Ishikawa (cell line): ENCODE measurements around the gene TPRA1.

ENCODE experiments used
- CREB1 ChIP-seq: IDR thresholded peaks from 2 replicates; pipeline ENCODE4 v1.6.1; 2012; ENCODE audit warnings: low read depth
- EGR1 ChIP-seq: IDR thresholded peaks from 2 replicates; pipeline ENCODE4 v1.6.1; 2012
- TAF1 ChIP-seq: IDR thresholded peaks from 2 replicates; pipeline ENCODE4 v1.6.1; 2012; ENCODE audit warnings: low read depth, mild to moderate bottlenecking
- TCF12 ChIP-seq: IDR thresholded peaks from 2 replicates; pipeline ENCODE4 v1.6.1; 2012; ENCODE audit warnings: low read depth
- TEAD4 ChIP-seq: IDR thresholded peaks from 2 replicates; pipeline ENCODE4 v1.6.1; 2012
- TF ChIP-seq, protein P1 (sequence below): IDR thresholded peaks from 2 replicates; pipeline ENCODE4 v1.6.1; 2012
- TF ChIP-seq, protein P2 (sequence below): IDR thresholded peaks from 2 replicates; pipeline ENCODE4 v1.6.1; 2012; ENCODE audit warnings: low read depth, mild to moderate bottlenecking

DNA sequence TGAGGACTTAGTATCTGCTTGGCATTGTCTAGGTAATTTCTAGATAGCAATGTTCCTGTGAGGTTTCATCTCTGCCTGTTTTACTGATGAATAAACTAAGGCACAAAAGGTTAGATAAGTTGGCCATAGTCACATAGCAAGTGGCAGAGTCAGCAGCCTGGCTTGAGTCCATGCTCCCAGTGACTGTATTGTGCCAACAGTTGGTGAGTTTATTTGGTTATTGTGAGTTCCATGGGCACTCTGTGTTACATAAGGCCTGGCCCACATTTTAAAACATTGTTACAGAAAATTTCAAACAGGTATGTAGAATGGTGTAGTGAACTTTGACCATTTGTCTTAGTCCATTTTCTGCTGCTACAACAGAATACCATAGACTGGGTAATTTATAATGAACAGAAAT, 22.9 kb upstream of the TPRA1 start:
- TF ChIP-seq TEAD4, result no peak
- no peak for TF ChIP-seq EGR1
- TF ChIP-seq CREB1, result no peak
- TF ChIP-seq, protein P1, sequence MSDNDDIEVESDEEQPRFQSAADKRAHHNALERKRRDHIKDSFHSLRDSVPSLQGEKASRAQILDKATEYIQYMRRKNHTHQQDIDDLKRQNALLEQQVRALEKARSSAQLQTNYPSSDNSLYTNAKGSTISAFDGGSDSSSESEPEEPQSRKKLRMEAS, result no peak
- TF ChIP-seq, protein P2, sequence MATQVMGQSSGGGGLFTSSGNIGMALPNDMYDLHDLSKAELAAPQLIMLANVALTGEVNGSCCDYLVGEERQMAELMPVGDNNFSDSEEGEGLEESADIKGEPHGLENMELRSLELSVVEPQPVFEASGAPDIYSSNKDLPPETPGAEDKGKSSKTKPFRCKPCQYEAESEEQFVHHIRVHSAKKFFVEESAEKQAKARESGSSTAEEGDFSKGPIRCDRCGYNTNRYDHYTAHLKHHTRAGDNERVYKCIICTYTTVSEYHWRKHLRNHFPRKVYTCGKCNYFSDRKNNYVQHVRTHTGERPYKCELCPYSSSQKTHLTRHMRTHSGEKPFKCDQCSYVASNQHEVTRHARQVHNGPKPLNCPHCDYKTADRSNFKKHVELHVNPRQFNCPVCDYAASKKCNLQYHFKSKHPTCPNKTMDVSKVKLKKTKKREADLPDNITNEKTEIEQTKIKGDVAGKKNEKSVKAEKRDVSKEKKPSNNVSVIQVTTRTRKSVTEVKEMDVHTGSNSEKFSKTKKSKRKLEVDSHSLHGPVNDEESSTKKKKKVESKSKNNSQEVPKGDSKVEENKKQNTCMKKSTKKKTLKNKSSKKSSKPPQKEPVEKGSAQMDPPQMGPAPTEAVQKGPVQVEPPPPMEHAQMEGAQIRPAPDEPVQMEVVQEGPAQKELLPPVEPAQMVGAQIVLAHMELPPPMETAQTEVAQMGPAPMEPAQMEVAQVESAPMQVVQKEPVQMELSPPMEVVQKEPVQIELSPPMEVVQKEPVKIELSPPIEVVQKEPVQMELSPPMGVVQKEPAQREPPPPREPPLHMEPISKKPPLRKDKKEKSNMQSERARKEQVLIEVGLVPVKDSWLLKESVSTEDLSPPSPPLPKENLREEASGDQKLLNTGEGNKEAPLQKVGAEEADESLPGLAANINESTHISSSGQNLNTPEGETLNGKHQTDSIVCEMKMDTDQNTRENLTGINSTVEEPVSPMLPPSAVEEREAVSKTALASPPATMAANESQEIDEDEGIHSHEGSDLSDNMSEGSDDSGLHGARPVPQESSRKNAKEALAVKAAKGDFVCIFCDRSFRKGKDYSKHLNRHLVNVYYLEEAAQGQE, result no peak
- TF ChIP-seq TCF12, result no peak
- no peak for TF ChIP-seq TAF1
